HL-60/S4 treated with phorbol 12-myristate 13-acetate at 8.2 ng/mL for 4 days and 3 days (cell line): ENCODE data around the gene GADL1.

Experiments used
- in situ Hi-C: fragments of 300-500 bp; cut with MboI; formaldehyde crosslinking; loops from 2 replicates; pipeline ENCODE4 v1.15.0; 2022; ENCODE audit warnings: low sequenced_read_pairs

GADL1 gene

DNA sequence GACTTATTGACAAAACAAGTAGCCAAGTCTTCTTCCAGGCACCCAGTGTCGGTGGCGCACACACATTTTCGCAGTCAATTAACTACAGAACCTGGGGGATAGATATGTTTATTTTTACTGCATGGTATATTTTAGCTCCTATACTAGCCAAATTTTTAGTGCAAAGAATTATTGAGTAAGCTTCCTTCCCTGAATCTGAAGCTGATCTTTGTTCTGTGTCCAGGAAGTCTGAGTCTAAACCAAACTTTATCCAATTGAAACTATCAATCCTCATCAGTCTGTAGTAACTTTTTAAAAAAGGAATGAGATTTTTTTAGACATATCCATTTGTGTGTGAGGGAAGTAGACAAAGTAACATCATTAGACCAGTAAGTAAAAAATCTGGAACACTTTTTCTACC lies 133.1 kb downstream of the GADL1 start:
- in situ Hi-C loops = no loop called here

GRCh38 chr3:30760737-30761136 lies 133.7 kb downstream of the GADL1 start:
- in situ Hi-C loops = no loop called here

- in situ Hi-C loops = no loop called here
Measured at GRCh38 chr3:30760040-30760695, 134.3 kb downstream of the GADL1 start.

GRCh38 chr3:30756218-30756617 lies 138.2 kb downstream of the GADL1 start:
- in situ Hi-C loops = no loop called here

DNA sequence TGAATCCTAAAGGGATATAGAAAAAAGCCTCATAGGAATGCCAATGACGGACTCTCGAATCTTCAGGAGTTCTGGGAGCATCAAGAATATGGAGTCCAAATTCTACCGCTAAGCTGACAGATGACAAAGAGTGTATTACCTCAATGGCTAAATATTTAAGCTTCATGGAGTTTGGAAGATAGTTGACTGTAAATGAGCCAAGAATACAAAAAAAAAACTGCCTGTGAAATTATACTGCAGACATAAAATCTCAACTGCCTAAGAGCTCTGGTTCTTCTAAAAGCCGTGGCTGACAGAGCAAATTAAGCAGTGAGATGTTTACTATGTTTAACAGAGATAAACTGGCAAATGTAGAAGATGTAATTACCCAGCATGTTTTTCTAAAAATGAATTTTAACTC lies 140.0 kb downstream of the GADL1 start:
- in situ Hi-C loops = no loop called here

DNA sequence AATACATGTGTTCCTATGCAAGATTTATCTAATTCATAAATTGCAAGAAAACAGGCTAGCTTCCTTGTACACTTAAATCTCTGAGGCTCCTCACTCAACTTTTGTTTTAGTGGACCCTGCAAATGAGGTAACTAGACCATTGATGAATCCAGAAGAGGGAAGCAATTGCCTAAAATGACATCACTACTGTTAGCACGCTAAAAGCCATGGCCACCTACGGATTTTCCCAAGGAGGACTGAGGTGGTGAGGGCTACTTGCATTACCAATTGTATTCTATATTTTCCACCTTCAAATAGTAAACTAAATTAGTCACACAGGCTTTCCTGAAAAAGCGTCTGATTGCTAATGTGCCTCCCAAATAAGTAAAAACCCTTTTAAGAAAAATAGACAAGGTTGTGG lies 140.7 kb downstream of the GADL1 start:
- in situ Hi-C loops = no loop called here

DNA sequence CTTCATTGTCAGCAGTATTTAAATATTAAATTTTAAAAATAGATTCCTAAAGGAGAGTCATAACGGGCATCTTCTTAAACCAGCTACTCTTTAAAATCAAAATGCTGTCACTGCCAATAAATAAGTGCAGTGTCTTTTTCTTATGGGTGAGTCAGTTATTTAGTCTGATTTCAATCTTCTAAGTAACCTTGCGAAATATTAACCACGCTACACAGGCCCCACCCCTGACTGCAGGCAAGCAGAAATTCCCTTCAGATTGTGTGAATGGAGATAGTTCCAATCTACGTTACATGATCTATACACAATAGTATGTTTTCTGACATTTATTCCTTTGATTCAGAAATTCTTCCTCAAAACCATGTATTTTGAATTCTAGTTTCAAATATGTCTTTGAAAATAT lies 141.5 kb downstream of the GADL1 start:
- in situ Hi-C loops = no loop called here

- in situ Hi-C loops = no loop called here
Measured at GRCh38 chr3:30752491-30752890, 142.0 kb downstream of the GADL1 start.

DNA sequence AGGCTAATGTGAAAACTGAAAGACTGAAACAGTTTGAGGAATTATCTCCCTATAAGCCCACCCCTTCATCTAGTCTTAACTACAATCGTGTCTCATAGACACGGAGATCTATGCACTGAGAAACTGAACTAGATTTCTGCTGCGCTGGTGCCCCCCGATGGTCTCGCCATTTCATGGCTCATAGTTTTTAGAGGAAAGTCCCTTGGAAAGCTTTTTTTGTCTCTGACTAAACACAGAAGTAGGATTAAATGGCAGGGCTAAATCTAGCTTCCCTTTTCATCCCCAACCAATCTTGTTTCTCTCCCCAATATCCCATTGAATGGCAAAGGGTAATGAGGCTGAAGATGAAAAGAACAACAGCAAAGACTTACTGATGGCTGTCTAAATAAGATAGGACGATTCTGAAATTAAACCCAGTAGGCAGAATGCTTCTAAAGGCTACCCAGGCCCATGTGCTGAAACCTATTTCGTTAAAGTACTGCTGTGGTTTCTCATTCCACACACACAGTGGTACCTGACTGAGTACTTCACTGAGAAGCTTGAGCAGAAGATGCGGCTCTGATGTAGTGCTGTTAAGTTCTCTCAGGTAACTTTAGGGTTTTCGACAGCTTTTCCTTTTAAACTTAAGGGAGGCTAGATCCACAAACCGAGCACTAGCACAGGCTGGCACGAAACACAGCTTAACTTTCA lies 142.7 kb downstream of the GADL1 start:
- in situ Hi-C loops = no loop called here

GRCh38 chr3:30750967-30751366 lies 143.5 kb downstream of the GADL1 start:
- in situ Hi-C loops = no loop called here

DNA sequence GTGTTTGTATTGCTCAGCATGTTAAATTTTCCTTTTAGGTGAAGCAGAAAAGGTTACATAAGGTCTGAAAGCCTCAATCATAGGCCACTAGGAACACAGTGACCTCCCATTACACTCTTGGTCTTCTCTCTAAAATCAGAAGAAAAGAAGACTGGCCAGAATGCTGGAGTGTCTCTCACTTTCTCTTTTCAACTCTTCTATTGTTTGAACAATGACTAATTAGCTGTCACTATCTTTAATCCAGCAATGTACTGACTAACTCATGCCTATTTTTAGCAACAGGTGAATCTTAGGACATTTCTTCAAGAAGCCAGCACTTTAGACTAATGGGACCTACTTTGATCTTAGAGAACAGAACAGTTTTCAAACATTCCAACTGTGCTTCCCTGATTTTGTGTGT lies 145.2 kb downstream of the GADL1 start:
- in situ Hi-C loops = no loop called here

DNA sequence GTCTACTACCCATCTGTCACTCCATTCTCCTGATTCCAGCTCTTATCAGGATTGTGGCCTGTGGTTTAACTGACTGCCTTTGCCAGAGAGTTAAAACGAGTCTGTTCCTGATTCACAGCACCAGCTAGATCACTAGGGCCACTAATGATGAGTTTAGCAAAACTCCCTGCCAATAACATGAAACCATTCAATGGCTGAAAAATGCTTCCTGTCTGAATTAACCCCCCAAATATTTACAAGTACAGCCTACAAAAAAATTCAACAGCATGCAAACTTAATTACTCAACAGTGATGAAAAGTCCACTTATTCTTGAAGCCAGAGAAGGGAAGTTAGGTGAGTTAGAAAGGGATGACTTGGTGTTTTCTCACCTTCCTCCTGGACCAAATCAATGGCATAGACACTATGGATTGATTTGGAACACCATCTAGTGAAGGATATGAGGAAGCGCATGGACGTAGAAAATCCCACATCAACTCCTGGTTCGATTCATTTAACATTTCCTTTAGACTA lies 146.6 kb downstream of the GADL1 start:
- in situ Hi-C loops = no loop called here

DNA sequence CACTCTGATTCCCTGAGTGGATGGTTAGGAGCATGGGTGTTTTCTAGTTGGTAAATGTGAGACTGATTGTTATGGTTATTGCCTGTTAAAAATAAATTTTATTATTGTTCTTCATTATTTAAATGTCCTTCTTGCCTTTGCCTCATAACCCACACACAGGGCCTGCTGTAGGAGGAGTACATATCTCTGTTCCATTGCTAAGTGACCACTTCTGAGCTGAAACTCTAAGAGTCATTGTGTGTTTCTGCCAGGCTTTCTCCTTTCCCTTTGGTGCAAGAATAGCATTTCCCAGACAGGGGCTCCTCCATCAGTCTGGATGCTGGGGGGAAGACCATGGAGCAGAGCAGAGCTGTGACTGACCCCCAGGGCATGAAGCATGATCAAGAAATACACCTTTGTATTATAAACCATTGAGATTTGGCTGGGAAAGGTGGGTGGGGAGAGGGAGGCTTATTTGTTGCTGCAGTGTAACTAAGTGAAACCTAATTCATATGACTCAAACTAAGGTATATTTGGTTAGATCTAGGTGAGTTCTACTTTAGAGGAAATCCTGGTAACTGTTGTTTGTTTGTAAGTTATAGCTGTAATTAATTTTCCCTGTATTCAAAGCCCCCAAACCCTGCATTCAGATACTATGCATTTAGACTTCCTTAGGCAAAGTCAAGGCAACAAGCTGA lies 150.7 kb downstream of the GADL1 start:
- in situ Hi-C loops = no loop called here

- in situ Hi-C loops = no loop called here
Measured at GRCh38 chr3:30742796-30743619, 151.5 kb downstream of the GADL1 start.

GRCh38 chr3:30741889-30742288 lies 152.6 kb downstream of the GADL1 start:
- in situ Hi-C loops = no loop called here

DNA sequence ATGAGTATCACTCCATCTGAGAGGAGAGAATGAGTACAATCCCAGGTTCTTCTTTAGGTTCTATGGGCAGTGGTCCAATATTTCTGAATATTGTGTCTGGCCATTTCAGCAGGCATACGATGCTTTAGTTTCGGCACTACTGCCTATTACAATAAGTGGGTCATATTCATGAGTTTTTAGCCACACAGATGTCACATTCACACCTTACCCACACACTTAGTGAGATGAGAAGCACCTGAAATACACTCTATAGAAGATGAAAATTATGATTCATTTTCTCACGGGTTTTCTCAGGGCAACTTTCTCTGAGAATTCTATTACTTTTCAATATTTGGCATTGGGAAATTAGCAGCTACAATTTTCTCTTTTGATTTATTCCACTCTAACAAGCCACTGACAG lies 155.9 kb downstream of the GADL1 start:
- in situ Hi-C loops = no loop called here

- in situ Hi-C loops = no loop called here
Measured at GRCh38 chr3:30737743-30738499, 156.5 kb downstream of the GADL1 start.

- in situ Hi-C loops = no loop called here
Measured at GRCh38 chr3:30733696-30734095, 160.8 kb downstream of the GADL1 start.

DNA sequence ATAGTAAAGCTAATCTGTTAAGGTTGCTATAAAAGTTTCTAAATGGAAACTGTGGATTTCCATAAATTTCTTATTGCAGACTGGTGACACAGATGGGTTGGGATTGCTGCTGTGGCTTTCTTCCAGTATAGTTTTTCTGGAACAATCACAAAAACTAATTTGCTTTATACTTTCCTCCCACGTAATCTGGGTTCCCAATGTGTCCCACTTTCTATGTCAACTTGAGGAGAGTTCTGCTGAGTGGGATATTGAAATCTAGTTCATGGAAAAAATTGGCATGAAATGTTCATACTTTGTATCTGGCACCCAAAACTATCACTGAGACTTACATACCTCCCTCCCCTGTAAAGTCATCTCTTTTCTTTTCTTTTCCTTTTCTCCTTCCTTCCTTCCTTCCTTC lies 161.3 kb downstream of the GADL1 start:
- in situ Hi-C loops = no loop called here

GRCh38 chr3:30730967-30731366 lies 163.5 kb downstream of the GADL1 start:
- in situ Hi-C loops = no loop called here
